Activated T-helper 2 cell treated with anti-CD3 and anti-CD28 coated beads, Interferon-gamma antibody, Interleukin-2, Interleukin-4, amounts not matched to agents 10 μg/mL and 5 μg/mL and 100 μg/mL, durations not matched to agents 14 hours and 24 hours and 36 hours (primary cell): ENCODE data around the gene ZNF790. TPM values are rescaled to one million over a fixed set of nuclear protein-coding genes. Genes with fewer than 3 reads are reported as not detected.

ENCODE experiments used
- total RNA-seq: library from RNA; stranded (reverse); gene quantifications from 2 replicates; pipeline ENCODE4 v1.2.3, GENCODE V29; 2022

Gene ZNF790
- total RNA-seq, 1 donor from 2014 or later, result 4.6 TPM

Other genes with a start within 250 kb of the ZNF790 start
- gene ZNF382, start 233.1 kb downstream of the ZNF790 start, total RNA-seq, result 8.8 and 10.8 TPM in 2 replicates
- 5.0 and 5.7 TPM in 2 replicates for gene ZNF461, start 171.6 kb downstream of the ZNF790 start, total RNA-seq
- gene ZNF567, start 150.8 kb downstream of the ZNF790 start, total RNA-seq, result 7.6 and 7.7 TPM in 2 replicates
- 3.3 and 4.7 TPM in 2 replicates for gene ZNF850, start 65.6 kb downstream of the ZNF790 start, total RNA-seq
- 2.3 and 3.9 TPM in 2 replicates for gene ZNF345, start 12.5 kb upstream of the ZNF790 start, total RNA-seq
- 3.4 and 3.5 TPM in 2 replicates for gene ZNF829, start 77.9 kb upstream of the ZNF790 start, total RNA-seq
- gene ZNF568, start 77.9 kb upstream of the ZNF790 start, total RNA-seq, result 4.5 and 6.3 TPM in 2 replicates
- gene ZNF420, start 240.0 kb upstream of the ZNF790 start, total RNA-seq, result 4.7 and 5.5 TPM in 2 replicates